ENCODE measurements around the gene PLCB3. TPM values are rescaled to one million over a fixed set of nuclear protein-coding genes. Genes with fewer than 3 reads are reported as not detected.

The PLCB3 gene
- total and polyA plus RNA-seq, 2 of the 13 experiments (the other 11 are each of a cell fraction or from before 2014, with no cell fraction given): 7.5 to 13.8 TPM

DNA sequence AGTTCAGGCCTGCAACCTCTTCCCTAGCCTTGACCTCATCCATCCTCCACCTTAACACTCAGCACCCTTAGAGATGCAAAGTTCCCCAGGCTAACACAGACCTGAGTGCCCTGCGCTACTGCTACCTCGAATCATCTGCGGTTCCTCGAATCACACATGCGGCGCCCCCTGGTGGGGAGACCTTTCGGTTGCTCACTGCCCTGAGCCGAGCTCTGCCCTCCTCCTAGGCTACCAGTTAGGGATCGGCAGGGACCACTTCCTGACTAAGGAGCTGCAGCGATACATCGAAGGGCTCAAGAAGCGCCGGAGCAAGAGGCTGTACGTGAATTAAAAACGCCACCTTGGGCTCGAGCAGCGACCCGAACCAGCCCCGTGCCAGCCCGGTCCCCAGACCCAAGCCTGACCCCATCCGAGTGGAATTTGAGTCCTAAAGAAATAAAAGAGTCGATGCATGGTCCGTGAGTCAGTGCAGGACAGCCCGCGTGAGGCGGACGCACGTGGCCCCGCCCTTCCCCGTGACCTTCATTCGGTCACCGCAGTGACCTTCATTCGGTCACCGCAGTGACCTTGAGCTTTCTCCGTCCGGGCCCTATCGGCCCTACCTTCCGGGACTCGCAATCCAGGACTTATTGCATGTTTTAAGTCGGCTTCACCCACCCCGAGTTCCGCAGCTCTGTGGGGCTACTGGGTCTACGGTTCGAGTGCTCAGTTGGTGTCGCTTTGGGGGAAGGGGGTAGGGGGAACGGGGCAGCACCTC, 53.2 kb downstream of the PLCB3 start (continued):
- TF ChIP-seq AKAP8 (CRISPR knock-in tag; IDR thresholded peaks at IDR 0.05) (no peak), PHF21A (CRISPR knock-in tag; IDR thresholded peaks at IDR 0.05) (no peak), ZNF484 (CRISPR knock-in tag; IDR thresholded peaks at IDR 0.05; ENCODE audit: borderline replicate concordance, low read depth) (no peak), ZNF432 (CRISPR knock-in tag; IDR thresholded peaks at IDR 0.05; ENCODE audit: borderline replicate concordance) (no peak), ZNF446 (CRISPR knock-in tag; IDR thresholded peaks at IDR 0.05) (peak; percentile 41; the same call in 1 of the 2 replicates), ZSCAN12 (CRISPR knock-in tag; IDR thresholded peaks at IDR 0.05) (0 out of 2 replicates have a peak, but pooled peaks have one; percentile 40), ZNF652 (CRISPR knock-in tag; IDR thresholded peaks at IDR 0.05; ENCODE audit: borderline replicate concordance, low read depth) (no peak), ZNF20 (CRISPR knock-in tag; IDR thresholded peaks at IDR 0.05) (no peak), ZNF878 (CRISPR knock-in tag; IDR thresholded peaks at IDR 0.05) (0 out of 2 replicates have a peak, but pooled peaks have one; percentile 79), UBTF (CRISPR knock-in tag; IDR thresholded peaks at IDR 0.05) (no peak; the same call in 1 of the 2 replicates), MAFF (IDR thresholded peaks at IDR 0.05; ENCODE audit: low read depth, low read length) (no peak), ZBTB25 (CRISPR knock-in tag; IDR thresholded peaks at IDR 0.05) (no peak), ZNF230 (CRISPR knock-in tag; IDR thresholded peaks at IDR 0.05) (no peak), ZNF430 (CRISPR knock-in tag; IDR thresholded peaks at IDR 0.05) (peak; percentile 80; the same call in 1 of the 2 replicates), HIC2 (CRISPR knock-in tag; IDR thresholded peaks at IDR 0.05; ENCODE audit: low read depth) (no peak), ELF3 (CRISPR knock-in tag; IDR thresholded peaks at IDR 0.05) (no peak), NCOA1 (CRISPR knock-in tag; IDR thresholded peaks at IDR 0.05) (no peak), ZNF354B (CRISPR knock-in tag; IDR thresholded peaks at IDR 0.05) (no peak), MAF1 (CRISPR knock-in tag; IDR thresholded peaks at IDR 0.05; ENCODE audit: borderline replicate concordance) (peak; percentile 78), NR2F1 (CRISPR knock-in tag; IDR thresholded peaks at IDR 0.05) (0 out of 4 replicates have a peak, but pooled peaks of 1 of the 2 experiments have one; percentile 11), NFYC (CRISPR knock-in tag; IDR thresholded peaks at IDR 0.05) (no peak), ATAD3A (CRISPR knock-in tag; IDR thresholded peaks at IDR 0.05) (no peak)
- TF ChIP-seq, protein P1, sequence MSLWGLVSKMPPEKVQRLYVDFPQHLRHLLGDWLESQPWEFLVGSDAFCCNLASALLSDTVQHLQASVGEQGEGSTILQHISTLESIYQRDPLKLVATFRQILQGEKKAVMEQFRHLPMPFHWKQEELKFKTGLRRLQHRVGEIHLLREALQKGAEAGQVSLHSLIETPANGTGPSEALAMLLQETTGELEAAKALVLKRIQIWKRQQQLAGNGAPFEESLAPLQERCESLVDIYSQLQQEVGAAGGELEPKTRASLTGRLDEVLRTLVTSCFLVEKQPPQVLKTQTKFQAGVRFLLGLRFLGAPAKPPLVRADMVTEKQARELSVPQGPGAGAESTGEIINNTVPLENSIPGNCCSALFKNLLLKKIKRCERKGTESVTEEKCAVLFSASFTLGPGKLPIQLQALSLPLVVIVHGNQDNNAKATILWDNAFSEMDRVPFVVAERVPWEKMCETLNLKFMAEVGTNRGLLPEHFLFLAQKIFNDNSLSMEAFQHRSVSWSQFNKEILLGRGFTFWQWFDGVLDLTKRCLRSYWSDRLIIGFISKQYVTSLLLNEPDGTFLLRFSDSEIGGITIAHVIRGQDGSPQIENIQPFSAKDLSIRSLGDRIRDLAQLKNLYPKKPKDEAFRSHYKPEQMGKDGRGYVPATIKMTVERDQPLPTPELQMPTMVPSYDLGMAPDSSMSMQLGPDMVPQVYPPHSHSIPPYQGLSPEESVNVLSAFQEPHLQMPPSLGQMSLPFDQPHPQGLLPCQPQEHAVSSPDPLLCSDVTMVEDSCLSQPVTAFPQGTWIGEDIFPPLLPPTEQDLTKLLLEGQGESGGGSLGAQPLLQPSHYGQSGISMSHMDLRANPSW (CRISPR knock-in tag; IDR thresholded peaks at IDR 0.05; ENCODE audit: borderline replicate concordance): no peak
